ENCODE measurements around the gene SEC24D.
A peak's percentile ranks its signal among the peaks of the same experiment; 100 is the strongest.
"Not testable (repeated sequence)": the region's sequence is repeated elsewhere in the genome, so short reads cannot be mapped to it uniquely, and the experiment has no call there.

SEC24D gene

GRCh38 chr4:118835571-118836300, at the start of gene SEC24D:
Gene SEC24D (minus strand): TSS chr4:118836126. CDS start chr4:118833696, 2,430 bp downstream.
- TF ChIP-seq CTCF (IDR thresholded peaks at IDR 0.05) (peak; percentile 26), ZFX (IDR thresholded peaks at IDR 0.05; ENCODE audit: borderline replicate concordance) (no peak)
- H3K27ac ChIP-seq = peak within 1 kb of the TSS; percentile 65

- TF ChIP-seq ZFX (IDR thresholded peaks at IDR 0.05; ENCODE audit: borderline replicate concordance) (no peak), CTCF (IDR thresholded peaks at IDR 0.05) (no peak)
- no peak overlapping the region for H3K27ac ChIP-seq
These were observed 48.8 kb upstream of the SEC24D start for GRCh38 chr4:118884716-118885115.

- H3K27ac ChIP-seq = no peak overlapping the region
- no peak for TF ChIP-seq ZFX (IDR thresholded peaks at IDR 0.05; ENCODE audit: borderline replicate concordance)
- peak; percentile 31 for TF ChIP-seq CTCF (IDR thresholded peaks at IDR 0.05)
These were observed 47.9 kb upstream of the SEC24D start for GRCh38 chr4:118883861-118884260.

- H3K27ac ChIP-seq = no peak overlapping the region
- TF ChIP-seq ZFX (IDR thresholded peaks at IDR 0.05; ENCODE audit: borderline replicate concordance) (no peak), CTCF (IDR thresholded peaks at IDR 0.05) (no peak)
These were observed 45.7 kb upstream of the SEC24D start for GRCh38 chr4:118881512-118882146.

- TF ChIP-seq ZFX (IDR thresholded peaks at IDR 0.05; ENCODE audit: borderline replicate concordance) (no peak), CTCF (IDR thresholded peaks at IDR 0.05) (no peak)
- H3K27ac ChIP-seq = no peak overlapping the region
These were observed 43.5 kb upstream of the SEC24D start for GRCh38 chr4:118879409-118879808.

- not testable (repeated sequence) for H3K27ac ChIP-seq
These were observed 42.6 kb upstream of the SEC24D start for GRCh38 chr4:118878507-118878906.

GRCh38 chr4:118877797-118878196, 41.9 kb upstream of the SEC24D start:
- TF ChIP-seq ZFX (IDR thresholded peaks at IDR 0.05; ENCODE audit: borderline replicate concordance) (no peak), CTCF (IDR thresholded peaks at IDR 0.05) (no peak)
- H3K27ac ChIP-seq = no peak overlapping the region
